KMS-11 (cell line): ENCODE results near the gene SLC35D2.

Source experiments
- H2AFZ ChIP-seq: fragments of 200-600 bp; sonication (generic); 2 replicates; pipeline ENCODE4 v1.6.1; 2016; ENCODE audit warnings: antibody characterized with exemption, mixed run types, low read depth
- H3K27ac ChIP-seq: fragments of 200-600 bp; sonication (generic); 2 replicates; pipeline ENCODE4 v1.6.1; 2016; ENCODE audit warnings: mild to moderate bottlenecking, mixed run types
- H3K27me3 ChIP-seq: fragments of 200-600 bp; sonication (generic); 2 replicates; pipeline ENCODE4 v1.6.1; 2017; ENCODE audit warnings: mild to moderate bottlenecking, low read depth, mixed run types, moderate library complexity; ENCODE audit not compliant: insufficient read depth
- H3K36me3 ChIP-seq: fragments of 200-600 bp; sonication (generic); 2 replicates; pipeline ENCODE4 v1.6.1; 2017; ENCODE audit warnings: mild to moderate bottlenecking, mixed run types; ENCODE audit not compliant: insufficient read depth
- H3K4me1 ChIP-seq: fragments of 200-600 bp; sonication (generic); 2 replicates; pipeline ENCODE4 v1.6.1; 2016; ENCODE audit warnings: mild to moderate bottlenecking, low read depth, mixed run types; ENCODE audit not compliant: poor library complexity, severe bottlenecking
- H3K4me2 ChIP-seq: fragments of 200-600 bp; sonication (generic); 2 replicates; pipeline ENCODE4 v1.7.0; 2016; ENCODE audit warnings: mild to moderate bottlenecking, mixed run types
- H3K4me3 ChIP-seq: fragments of 200-600 bp; sonication (generic); IDR thresholded peaks from 2 replicates; pipeline ENCODE4 v1.6.1; 2017; ENCODE audit warnings: low read depth, low read length, mixed read lengths; ENCODE audit not compliant: insufficient read depth
- H3K79me2 ChIP-seq: fragments of 200-600 bp; sonication (generic); 2 replicates; pipeline ENCODE4 v1.6.1; 2016; ENCODE audit warnings: low read depth, mixed run types; ENCODE audit not compliant: insufficient read depth
- H3K9ac ChIP-seq: fragments of 200-600 bp; sonication (generic); 2 replicates; pipeline ENCODE4 v1.6.1; 2016; ENCODE audit warnings: mild to moderate bottlenecking, mixed run types
- H4K20me1 ChIP-seq: fragments of 200-600 bp; sonication (generic); 2 replicates; pipeline ENCODE4 v1.6.1; 2016; ENCODE audit warnings: mild to moderate bottlenecking, mixed run types; ENCODE audit not compliant: insufficient read depth
- CTCF ChIP-seq: fragments of 200-600 bp; sonication (generic); conservative IDR thresholded peaks from 2 replicates; pipeline ENCODE4 v1.6.1; 2017; ENCODE audit warnings: low read depth, mild to moderate bottlenecking, antibody characterized with exemption, low read length, moderate library complexity, mixed read lengths

The SLC35D2 gene

GRCh38 chr9:96408409-96409280 is 25.1 kb upstream of the SLC35D2 start:
- Histone ChIP-seq H3K36me3 (peaks cover 7% of the 10 kb centered on the region; the same call in 1 of the 2 replicates), H3K4me1 (peaks cover 13% of the 10 kb centered on the region), H3K9ac (no peak overlapping the region), H3K27me3 (no peaks in the 10 kb centered on the region), H3K27ac (no peak overlapping the region), H3K79me2 (peaks cover 96% of the 10 kb centered on the region), H4K20me1 (peaks cover 26% of the 10 kb centered on the region; the same call in 1 of the 2 replicates), H3K4me2 (no peak overlapping the region), H2AFZ (no peak overlapping the region), H3K4me3 (no peak overlapping the region)
- no peak for TF ChIP-seq CTCF

GRCh38 chr9:96400132-96400910 is 16.8 kb upstream of the SLC35D2 start:
- Histone ChIP-seq H3K4me2 (no peak overlapping the region), H3K79me2 (peaks cover 86% of the 10 kb centered on the region), H3K36me3 (no peaks in the 10 kb centered on the region)

GRCh38 chr9:96399325-96399633 is 15.8 kb upstream of the SLC35D2 start:
- no peaks in the 10 kb centered on the region for H3K36me3 ChIP-seq
- H3K9ac ChIP-seq, result no peak overlapping the region
- H4K20me1 ChIP-seq, result peaks cover 29% of the 10 kb centered on the region
- peak overlapping the region; percentile 33; the same call in 1 of the 2 replicates for H3K27ac ChIP-seq
- H3K79me2 ChIP-seq, result peaks cover 77% of the 10 kb centered on the region
- no peak overlapping the region for H3K4me3 ChIP-seq
- TF ChIP-seq CTCF, result no peak
- H2AFZ ChIP-seq, result no peak overlapping the region
- H3K27me3 ChIP-seq, result no peaks in the 10 kb centered on the region
- H3K4me1 ChIP-seq, result peaks cover 24% of the 10 kb centered on the region
- H3K4me2 ChIP-seq, result no peak overlapping the region

More at GRCh38 chr9:96400132-96400910, 16.8 kb upstream of the SLC35D2 start:
- no peak overlapping the region for H2AFZ ChIP-seq
- no peak overlapping the region for H3K4me3 ChIP-seq
- H3K27me3 ChIP-seq, result no peaks in the 10 kb centered on the region
- peaks cover 26% of the 10 kb centered on the region for H3K4me1 ChIP-seq
- no peak for TF ChIP-seq CTCF
- no peak overlapping the region for H3K9ac ChIP-seq
- H4K20me1 ChIP-seq, result peaks cover 29% of the 10 kb centered on the region
- H3K27ac ChIP-seq, result no peak overlapping the region

GRCh38 chr9:96398582-96399324 is 15.2 kb upstream of the SLC35D2 start:
- no peak overlapping the region for H3K4me3 ChIP-seq
- no peak overlapping the region for H2AFZ ChIP-seq
- peaks cover 29% of the 10 kb centered on the region for H4K20me1 ChIP-seq
- H3K9ac ChIP-seq, result no peak overlapping the region
- H3K4me2 ChIP-seq, result no peak overlapping the region
- peak overlapping the region; percentile 33 for H3K27ac ChIP-seq
- H3K36me3 ChIP-seq, result no peaks in the 10 kb centered on the region
- TF ChIP-seq CTCF, result no peak
- no peaks in the 10 kb centered on the region for H3K27me3 ChIP-seq
- H3K4me1 ChIP-seq, result peaks cover 24% of the 10 kb centered on the region
- peaks cover 77% of the 10 kb centered on the region for H3K79me2 ChIP-seq
